HG02763 (cell line): Measurements from ENCODE around the gene ZBP1.

Source experiments
- ATAC-seq: cut with Tn5 transposase; IDR thresholded peaks from one replicate; pipeline ENCODE4 v1.9.1; 2021; ENCODE audit warnings: mild to moderate bottlenecking, moderate library complexity; ENCODE audit not compliant: unreplicated experiment

The ZBP1 gene

GRCh38 chr20:57619051-57619831 is 985 bp downstream of the ZBP1 start:
- ATAC-seq, result peak; percentile 47

DNA sequence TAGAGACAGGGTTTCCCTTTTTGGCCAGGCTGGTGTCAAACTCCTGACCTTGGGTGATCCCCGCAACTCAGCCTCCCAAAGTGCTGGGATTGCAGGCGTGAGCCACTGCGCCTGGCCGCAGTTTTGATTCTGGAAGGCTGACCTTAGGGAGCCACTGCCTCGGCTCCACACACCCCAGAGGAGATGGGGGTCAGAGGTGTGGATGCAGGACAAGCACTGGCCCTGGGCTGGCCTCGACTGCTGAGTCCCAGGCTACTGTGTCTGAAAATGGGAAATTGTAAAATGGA is 1.5 kb downstream of the ZBP1 start:
- no peak for ATAC-seq

DNA sequence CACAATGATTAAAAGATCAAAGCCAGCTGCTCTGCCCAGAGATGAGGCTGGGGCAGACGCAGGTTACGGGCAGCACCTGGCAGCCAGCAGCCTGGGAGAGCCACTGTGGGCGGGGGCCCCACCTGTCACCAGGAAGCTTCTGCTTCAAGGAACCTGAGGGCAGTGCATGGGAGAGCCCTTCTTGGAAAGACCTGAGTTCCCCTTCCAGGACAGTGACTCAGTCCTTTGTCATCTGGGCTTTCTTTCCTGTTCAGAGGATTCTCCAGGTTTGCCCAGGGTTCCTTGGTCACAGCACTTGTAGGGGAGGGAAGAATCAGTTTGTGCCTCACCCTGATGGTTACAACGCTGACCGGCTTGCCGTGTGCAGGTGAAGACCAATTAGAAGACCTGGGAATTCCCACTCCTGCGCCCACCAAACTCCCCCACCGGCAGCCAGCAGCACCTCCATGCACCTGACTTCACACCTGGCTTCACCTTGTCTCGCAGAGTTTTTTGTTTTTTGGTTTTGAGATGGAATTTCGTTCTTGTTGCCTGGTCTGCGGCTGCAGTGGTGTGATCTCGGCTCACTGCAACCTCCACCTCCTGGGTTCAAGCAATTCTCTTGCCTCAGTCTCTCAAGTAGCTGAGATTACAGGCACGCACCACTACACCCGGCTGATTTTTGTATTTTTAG is 2.0 kb downstream of the ZBP1 start:
- ATAC-seq, result no peak

GRCh38 chr20:57617079-57617795 is 3.0 kb downstream of the ZBP1 start:
- ATAC-seq, result no peak

GRCh38 chr20:57616143-57616951 is 3.9 kb downstream of the ZBP1 start:
- ATAC-seq, result no peak

GRCh38 chr20:57615445-57615811 is 4.8 kb downstream of the ZBP1 start:
- ATAC-seq, result no peak

DNA sequence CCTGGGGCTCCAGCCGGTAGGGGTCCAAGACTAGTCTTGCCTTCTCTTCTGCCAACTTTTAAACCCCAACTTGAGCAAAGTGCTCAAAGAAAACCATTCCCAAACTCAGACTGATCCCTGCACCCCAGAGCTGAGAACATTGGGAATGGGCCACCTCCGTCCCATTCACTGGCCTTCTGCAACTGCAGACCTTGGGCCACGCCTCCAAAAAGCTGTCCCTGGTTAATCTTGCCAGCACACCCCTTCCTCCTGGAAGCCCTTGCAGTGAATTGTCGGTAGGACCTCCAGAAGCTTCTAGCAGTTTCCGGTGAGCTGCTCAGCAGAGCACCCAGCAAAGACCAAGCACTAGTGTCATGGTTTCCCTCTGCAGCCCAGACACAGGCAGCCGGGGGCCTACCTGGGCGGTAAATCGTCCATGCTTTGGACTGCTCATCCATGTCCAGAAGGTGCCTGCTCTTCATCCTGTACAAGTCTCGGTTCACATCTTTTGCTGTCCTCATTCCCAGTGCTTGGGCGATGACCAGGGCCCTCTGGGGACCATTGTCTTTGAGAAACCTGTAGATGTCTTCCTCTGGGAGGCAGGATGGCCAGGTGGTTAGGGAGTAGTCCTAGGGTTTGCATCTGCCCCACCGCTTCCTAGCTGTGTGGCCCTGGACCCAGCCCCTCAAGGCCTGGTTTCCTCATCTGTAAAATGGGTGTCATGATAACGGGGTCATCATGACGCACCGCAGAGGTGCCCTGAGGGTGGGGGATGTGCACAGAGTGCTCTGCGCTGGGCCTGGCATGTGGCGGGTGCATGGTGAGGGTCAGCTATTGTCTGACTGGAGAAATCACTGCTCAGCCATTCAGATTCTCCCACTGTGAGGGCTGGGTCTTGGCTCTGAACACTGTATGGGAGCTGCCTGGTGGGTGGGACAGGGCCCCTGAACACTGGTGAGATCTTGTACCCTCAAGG is 5.5 kb downstream of the ZBP1 start:
- no peak for ATAC-seq

DNA sequence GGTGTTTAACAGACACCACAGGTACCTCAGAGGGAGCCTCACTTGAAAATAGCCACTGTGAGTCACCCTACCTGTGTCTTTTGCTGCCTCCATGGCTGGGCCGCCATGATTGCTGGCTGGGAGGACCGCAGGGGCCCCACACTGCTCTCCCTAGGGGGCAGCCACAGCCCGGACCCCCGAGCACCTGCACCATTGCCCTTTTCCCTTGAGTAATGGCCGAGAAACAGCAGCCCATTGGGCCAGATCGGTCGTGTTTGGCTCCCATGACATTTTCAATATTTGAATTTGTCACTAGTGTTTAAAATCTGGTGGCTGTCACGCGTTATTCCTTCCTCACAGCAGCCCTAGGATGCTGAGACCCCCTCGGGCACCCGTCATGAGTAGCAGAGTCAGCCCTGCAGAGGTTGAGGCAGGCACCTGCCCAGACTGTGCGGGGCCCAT is 6.7 kb downstream of the ZBP1 start:
- ATAC-seq, result no peak

DNA sequence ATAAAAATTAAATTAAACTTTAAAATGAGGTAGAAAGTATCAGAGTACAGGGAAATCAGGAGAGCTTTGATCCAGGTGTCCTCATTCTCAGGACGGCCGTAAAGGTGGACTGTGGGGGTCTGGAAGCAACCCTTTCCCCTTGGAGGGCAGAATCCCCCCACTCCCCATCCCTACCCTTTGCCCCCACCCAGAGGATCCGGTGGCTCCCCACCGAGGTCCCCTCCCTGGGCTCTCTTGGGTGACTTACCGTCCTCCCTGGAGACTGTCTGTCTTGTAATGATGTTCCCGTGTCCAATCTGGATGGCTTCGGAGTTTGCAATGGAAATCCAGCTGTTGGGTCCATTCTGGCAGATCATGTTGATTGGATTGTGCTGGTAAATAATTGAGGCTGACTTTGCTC is 7.3 kb downstream of the ZBP1 start:
- no peak for ATAC-seq

GRCh38 chr20:57612436-57612835 is 7.8 kb downstream of the ZBP1 start:
- ATAC-seq, result no peak

- ATAC-seq, result no peak
These were observed 8.5 kb downstream of the ZBP1 start for GRCh38 chr20:57611586-57612311.

- ATAC-seq, result no peak
These were observed 9.8 kb downstream of the ZBP1 start for GRCh38 chr20:57610261-57610952.

- no peak for ATAC-seq
These were observed 10.4 kb downstream of the ZBP1 start for GRCh38 chr20:57609842-57610167.

DNA sequence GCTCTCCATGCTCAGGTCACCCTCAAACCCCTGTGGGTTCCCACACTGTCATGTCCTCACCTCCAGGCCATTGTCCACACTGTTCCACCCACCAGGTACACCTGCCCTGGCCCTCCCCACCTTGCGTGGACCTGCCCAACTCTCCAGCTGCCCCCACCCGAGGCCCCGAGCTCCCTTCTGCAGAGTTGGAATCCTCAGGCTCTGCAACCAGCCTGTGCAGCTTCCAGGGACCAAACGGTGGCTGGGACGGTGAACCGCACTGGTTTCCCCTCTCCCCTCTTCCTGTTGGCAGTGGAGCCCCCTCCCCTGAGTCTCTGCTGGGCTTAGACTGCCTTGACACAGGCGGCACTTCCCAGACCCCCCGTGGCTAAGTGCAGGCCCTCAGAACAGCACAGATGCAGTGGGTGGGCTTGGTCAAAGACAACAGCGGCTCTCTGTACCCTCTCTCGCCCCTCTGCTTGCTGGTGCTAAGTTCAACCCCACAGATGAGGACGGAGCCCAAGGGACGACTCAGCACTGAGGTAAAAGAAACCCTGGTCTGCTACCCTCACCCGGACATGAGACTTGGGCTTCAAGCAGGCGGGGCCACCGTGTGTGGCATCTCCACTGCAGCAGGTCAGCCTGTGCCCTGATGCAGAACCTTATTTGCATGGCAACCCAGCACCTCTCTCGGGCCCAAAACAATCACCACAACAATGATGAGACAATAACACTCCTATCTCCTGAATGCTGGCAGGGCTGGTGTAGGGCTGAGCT is 11.0 kb downstream of the ZBP1 start:
- no peak for ATAC-seq

DNA sequence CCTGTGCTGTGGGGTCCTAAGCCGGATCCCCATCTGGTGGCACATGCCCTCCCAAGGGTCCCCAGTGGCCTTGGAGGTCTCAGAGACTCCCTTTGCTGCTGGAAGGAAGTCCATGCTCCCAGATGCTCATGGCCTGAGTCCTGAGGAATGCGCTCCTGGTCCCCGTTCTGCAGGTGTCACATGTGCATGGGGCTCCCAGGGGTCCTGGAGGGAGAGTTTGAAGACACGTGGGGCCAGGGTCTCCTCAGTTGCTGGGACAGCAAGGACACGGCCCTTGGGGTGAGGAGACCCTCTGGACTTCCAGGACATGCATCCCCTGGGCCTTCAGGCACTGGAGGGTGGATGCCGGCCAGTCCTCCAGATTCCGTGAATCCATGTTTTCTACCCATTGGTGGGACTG is 11.7 kb downstream of the ZBP1 start:
- no peak for ATAC-seq

DNA sequence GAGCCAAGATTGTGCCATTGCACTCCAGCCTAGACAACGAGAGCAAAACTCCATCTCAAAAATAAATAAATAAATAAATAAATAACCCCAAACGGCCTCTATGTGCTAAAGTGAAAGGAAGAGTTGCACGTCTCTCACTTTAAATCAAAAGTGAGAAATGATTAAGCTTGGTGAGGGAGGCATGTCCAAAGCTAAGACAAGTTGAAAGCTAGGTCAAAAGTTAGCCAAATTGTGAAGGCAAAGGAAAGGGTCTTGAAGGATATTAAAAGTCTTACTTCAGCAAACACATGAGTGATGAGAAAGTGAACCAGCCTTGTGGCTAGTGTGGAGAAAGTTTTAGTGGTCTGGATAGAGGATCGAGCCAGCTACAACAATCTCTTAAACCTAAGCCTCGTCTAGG is 14.3 kb downstream of the ZBP1 start:
- no peak for ATAC-seq

DNA sequence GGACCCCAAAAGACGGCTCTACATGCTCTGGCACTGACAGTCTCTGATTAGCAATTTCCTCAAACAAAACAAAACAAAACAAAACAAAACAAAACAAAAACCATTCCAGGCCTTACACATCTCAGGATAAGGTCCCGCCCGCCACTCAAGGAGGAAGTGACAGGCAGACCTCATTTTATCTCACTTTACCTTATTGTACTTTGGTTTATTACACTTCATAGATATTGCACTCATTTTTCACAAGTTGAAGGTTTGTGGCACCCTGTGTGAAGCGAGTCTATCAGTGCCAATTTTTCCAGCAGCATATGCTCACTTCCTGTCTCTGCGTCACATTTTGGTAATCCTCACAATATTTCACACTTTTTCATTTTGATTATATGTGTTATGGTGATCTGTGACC is 15.2 kb downstream of the ZBP1 start:
- no peak for ATAC-seq

DNA sequence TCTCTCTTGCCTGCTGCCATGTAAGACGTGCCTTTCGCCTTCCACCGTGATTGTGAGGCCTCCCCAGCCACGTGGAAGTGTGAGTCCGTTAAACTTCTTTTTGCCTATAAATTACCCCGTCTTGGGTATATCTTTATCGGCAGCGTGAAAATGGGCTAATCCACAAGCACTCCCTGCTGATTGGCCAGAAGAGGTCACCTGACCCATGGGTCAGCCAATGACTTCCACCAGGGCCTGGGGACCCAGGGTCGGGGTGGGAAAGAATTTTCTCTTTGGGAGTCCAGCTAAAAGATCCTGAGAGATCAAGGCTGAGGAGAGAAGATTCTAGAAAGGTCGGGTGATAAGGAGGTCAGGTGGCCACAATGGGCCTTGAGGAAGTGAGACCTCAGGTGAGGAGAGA is 17.1 kb downstream of the ZBP1 start:
- no peak for ATAC-seq
